GM23338 (cell line): ENCODE results near the gene TSPAN33. TPM values are rescaled to one million over a fixed set of nuclear protein-coding genes. Genes with fewer than 3 reads are reported as not detected.

Experiments used
- ATAC-seq: fragments of 200-7000 bp; cut with Tn5 transposase; 3 replicates; pipeline ENCODE4 v1.9.1; 2020
- DNase-seq: peaks from one replicate; pipeline ENCODE4 v3.0.0-alpha.2; 2015; ENCODE audit warnings: low spot score
- H2AFZ ChIP-seq: fragments of 200-600 bp; sonication (generic); 2 replicates; pipeline ENCODE4 v1.8.0; 2016; ENCODE audit warnings: antibody characterized with exemption, mild to moderate bottlenecking, moderate library complexity
- H3F3A ChIP-seq: fragments of 200-600 bp; sonication (generic); replicated peaks from 2 replicates; pipeline ENCODE4 v1.8.0; 2017; ENCODE audit warnings: antibody characterized with exemption, mixed run types, low read depth
- H3K27ac ChIP-seq: fragments of 200-600 bp; sonication (generic); 2 replicates; pipeline ENCODE4 v1.6.1; 2016; ENCODE audit warnings: low read depth
- H3K27me3 ChIP-seq: fragments of 200-600 bp; sonication (generic); 2 replicates; pipeline ENCODE4 v1.8.0; 2016; ENCODE audit warnings: mild to moderate bottlenecking, mixed run types, moderate library complexity; ENCODE audit not compliant: insufficient read depth
- H3K36me3 ChIP-seq: fragments of 200-600 bp; sonication (generic); 2 replicates; pipeline ENCODE4 v1.8.0; 2016; ENCODE audit warnings: mild to moderate bottlenecking; ENCODE audit not compliant: insufficient read depth
- H3K4me1 ChIP-seq: fragments of 200-600 bp; sonication (generic); 2 replicates; pipeline ENCODE4 v1.8.0; 2016; ENCODE audit warnings: mild to moderate bottlenecking, moderate library complexity; ENCODE audit not compliant: insufficient read depth
- H3K4me2 ChIP-seq: fragments of 200-600 bp; sonication (generic); 2 replicates; pipeline ENCODE4 v1.7.1; 2017; ENCODE audit warnings: mixed run types
- H3K4me3 ChIP-seq: fragments of 200-600 bp; sonication (generic); 2 replicates; pipeline ENCODE4 v1.6.1; 2016; ENCODE audit warnings: mixed run types
- H3K79me2 ChIP-seq: fragments of 200-600 bp; sonication (generic); replicated peaks from 2 replicates; pipeline ENCODE4 v1.8.0; 2017; ENCODE audit warnings: mild to moderate bottlenecking; ENCODE audit not compliant: insufficient read depth
- H3K9me2 ChIP-seq: fragments of 200-600 bp; sonication (generic); 2 replicates; pipeline ENCODE4 v1.8.0; 2017; ENCODE audit not compliant: insufficient read depth
- H4K20me1 ChIP-seq: fragments of 200-600 bp; sonication (generic); replicated peaks from 2 replicates; pipeline ENCODE4 v1.8.0; 2017; ENCODE audit warnings: mild to moderate bottlenecking; ENCODE audit not compliant: insufficient read depth
- H3K27ac Mint-ChIP-seq: 2 replicates; pipeline ENCODE4 v1.8.0; 2020; ENCODE audit warnings: inconsistent platforms, mild to moderate bottlenecking, moderate library complexity, mixed read lengths
- H3K27me3 Mint-ChIP-seq: 3 replicates; pipeline ENCODE4 v1.8.0; 2022; ENCODE audit warnings: low read depth, mild to moderate bottlenecking, moderate library complexity, mixed read lengths, inconsistent platforms; ENCODE audit not compliant: insufficient read depth, poor library complexity
- H3K36me3 Mint-ChIP-seq: 3 replicates; pipeline ENCODE4 v1.8.0; 2021; ENCODE audit warnings: low read depth, mild to moderate bottlenecking, inconsistent platforms, moderate library complexity, mixed read lengths
- H3K4me1 Mint-ChIP-seq: 3 replicates; pipeline ENCODE4 v1.8.0; 2020; ENCODE audit warnings: mild to moderate bottlenecking, inconsistent platforms, mixed read lengths
- H3K4me3 Mint-ChIP-seq: 3 replicates; pipeline ENCODE4 v1.8.0; 2021; ENCODE audit warnings: moderate library complexity, mild to moderate bottlenecking, inconsistent platforms, mixed read lengths
- H3K9me3 Mint-ChIP-seq: 3 replicates; pipeline ENCODE4 v1.8.0; 2020; ENCODE audit warnings: moderate library complexity, mild to moderate bottlenecking, inconsistent platforms, mixed read lengths
- CREB1 ChIP-seq: fragments of 250-450 bp; sonication (Bioruptor Pico); IDR thresholded peaks from 2 replicates; pipeline ENCODE4 v1.5.0; 2020; ENCODE audit warnings: low read depth, mild to moderate bottlenecking, moderate library complexity
- CTCF ChIP-seq, 2 experiments: fragments of 200-600 bp in 1 of 2; sonication (generic) in 1 of 2; conservative IDR thresholded peaks; 2 replicates each; pipeline versions ENCODE4 v1.5.1 to v1.6.1; 2016 to 2017; ENCODE audit warnings: antibody characterized with exemption in 2 of 2, low read depth in 2 of 2, mild to moderate bottlenecking in 2 of 2, moderate library complexity in 1 of 2
- ETS1 ChIP-seq: IDR thresholded peaks from 2 replicates; pipeline ENCODE4 v1.6.1; 2016; ENCODE audit warnings: antibody characterized with exemption
- EZH2 ChIP-seq: fragments of 200-600 bp; sonication (generic); IDR thresholded peaks from one replicate; pipeline ENCODE4 v1.8.0; 2017; ENCODE audit warnings: antibody characterized with exemption, mild to moderate bottlenecking, low read depth; ENCODE audit not compliant: unreplicated experiment
- EZH2phosphoT487 ChIP-seq: fragments of 200-600 bp; sonication (generic); IDR thresholded peaks from one replicate; pipeline ENCODE4 v1.8.1; 2018; ENCODE audit warnings: antibody characterized with exemption; ENCODE audit not compliant: unreplicated experiment
- JUNB ChIP-seq: IDR thresholded peaks from one replicate; pipeline ENCODE4 v1.6.1; 2016; ENCODE audit warnings: antibody characterized with exemption; ENCODE audit not compliant: unreplicated experiment
- NANOG ChIP-seq: IDR thresholded peaks from 2 replicates; pipeline ENCODE4 v1.6.1; 2016; ENCODE audit warnings: antibody characterized with exemption, borderline replicate concordance
- POLR2AphosphoS5 ChIP-seq: IDR thresholded peaks from 2 replicates; pipeline ENCODE4 v1.6.1; 2016; ENCODE audit warnings: antibody characterized with exemption, low read depth
- STAT1 ChIP-seq: IDR thresholded peaks from one replicate; pipeline ENCODE4 v1.6.1; 2016; ENCODE audit warnings: antibody characterized with exemption; ENCODE audit not compliant: unreplicated experiment
- ZNF114 ChIP-seq: fragments of 250-450 bp; sonication (Bioruptor Pico); IDR thresholded peaks from 2 replicates; pipeline ENCODE4 v1.5.0; 2020; ENCODE audit warnings: mild to moderate bottlenecking, moderate library complexity
- ZNF331 ChIP-seq: fragments of 250-450 bp; sonication (Bioruptor Pico); IDR thresholded peaks from 2 replicates; pipeline ENCODE4 v1.5.0; 2020; ENCODE audit warnings: low read depth, mild to moderate bottlenecking, moderate library complexity
- ZNF462 ChIP-seq: fragments of 250-450 bp; sonication (Bioruptor Pico); IDR thresholded peaks from 2 replicates; pipeline ENCODE4 v1.5.0; 2020; ENCODE audit warnings: mild to moderate bottlenecking, moderate library complexity
- polyA plus RNA-seq: library from polyadenylated mRNA; unstranded; fragments of >200 nt; fragmentation: Nextera tagmentation; extraction: Ambion mirVana; gene quantifications from 2 replicates; pipeline ENCODE4 v1.2.1, GENCODE V29; 2016
- total RNA-seq: library from RNA; depleted of rRNA; stranded (reverse); fragments of >200 nt; shearing (Covaris generic); gene quantifications from 2 replicates; pipeline ENCODE4 v1.2.3, GENCODE V29; 2014

Gene TSPAN33
- total and polyA plus RNA-seq, 2 experiments from 2014 or later = 17.6 to 51.5 TPM

- TF ChIP-seq ETS1 = no peak
- no peak for TF ChIP-seq ZNF331 (CRISPR knock-in tag)
- no peak for TF ChIP-seq CTCF (conservative IDR thresholded peaks at IDR 0.05; ENCODE audit: low read depth in 2 of 2)
- TF ChIP-seq EZH2phosphoT487 = no peak
- TF ChIP-seq NANOG = no peak
These were observed 42.8 kb upstream of the TSPAN33 start (continued) for GRCh38 chr7:129101746-129102145.

DNA sequence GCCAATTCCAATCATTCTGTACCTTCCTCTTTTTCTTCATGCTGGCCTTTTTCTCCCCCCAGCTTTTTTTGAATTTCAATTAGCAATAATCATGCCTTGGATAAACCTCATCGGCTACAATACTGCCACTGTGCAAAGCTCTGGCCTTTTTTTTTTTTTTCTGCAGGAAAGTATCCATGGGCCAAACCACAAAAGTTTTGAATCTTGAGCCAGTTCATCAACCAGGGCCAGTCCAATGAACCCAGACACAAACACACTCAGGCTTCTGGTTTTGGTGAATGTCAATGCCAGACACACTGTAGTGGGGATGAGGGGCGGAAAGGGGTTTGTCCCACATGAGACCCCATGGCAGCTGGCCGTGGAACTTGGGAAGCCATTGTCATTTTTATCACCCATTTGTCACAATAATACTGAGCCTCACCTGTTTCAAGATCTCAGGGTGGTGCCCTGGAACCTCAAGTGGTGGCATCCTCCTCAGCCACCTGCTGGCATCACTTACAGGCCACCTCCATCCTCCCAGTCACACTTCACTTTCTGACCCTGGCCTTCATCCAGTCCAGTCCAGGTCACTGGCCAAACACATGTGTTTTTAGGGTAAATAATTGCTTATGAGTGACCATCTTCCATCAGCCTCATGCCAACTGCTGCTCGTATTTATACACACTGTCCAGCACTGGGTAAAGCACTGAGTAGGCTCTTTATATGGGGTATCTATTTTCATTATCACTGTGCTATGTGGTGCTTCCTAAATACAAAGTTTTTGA is 40.8 kb upstream of the TSPAN33 start:
- Mint-ChIP-seq H3K4me1 (peaks cover 8% of the 10 kb centered on the region; the same call in 2 of the 3 replicates), H3K36me3 (no peaks in the 10 kb centered on the region), H3K9me3 (no peaks in the 10 kb centered on the region), H3K27ac (no peak overlapping the region), H3K27me3 (no peaks in the 10 kb centered on the region), H3K4me3 (no peak overlapping the region; the same call in 2 of the 3 replicates)
- Histone ChIP-seq H2AFZ (no peak overlapping the region; the same call in 1 of the 2 replicates), H3K4me1 (no peaks in the 10 kb centered on the region), H3K4me3 (no peak overlapping the region), H3K36me3 (no peaks in the 10 kb centered on the region), H3K79me2 (no peaks in the 10 kb centered on the region), H3K27ac (no peak overlapping the region), H3F3A (no peaks in the 10 kb centered on the region), H3K9me2 (no peaks in the 10 kb centered on the region), H3K4me2 (no peak overlapping the region), H4K20me1 (no peaks in the 10 kb centered on the region), H3K27me3 (no peaks in the 10 kb centered on the region)
- ATAC-seq = no peak
- no peak for DNase-seq
- no peak for TF ChIP-seq EZH2
- TF ChIP-seq ZNF462 (CRISPR knock-in tag) = no peak
- TF ChIP-seq CREB1 (CRISPR knock-in tag) = no peak
- TF ChIP-seq ETS1 = no peak
- no peak for TF ChIP-seq POLR2AphosphoS5
- TF ChIP-seq ZNF114 (CRISPR knock-in tag) = no peak
- TF ChIP-seq STAT1 = no peak
- no peak for TF ChIP-seq EZH2phosphoT487
- no peak for TF ChIP-seq JUNB
- no peak for TF ChIP-seq ZNF331 (CRISPR knock-in tag)
